CD4-positive, alpha-beta memory T cell (primary cell): ENCODE data around the gene EPG5. TPM values are rescaled to one million over a fixed set of nuclear protein-coding genes. Genes with fewer than 3 reads are reported as not detected.
"Not testable (repeated sequence)": the region's sequence is repeated elsewhere in the genome, so short reads cannot be mapped to it uniquely, and the experiment has no call there.

ENCODE experiments used
- CTCF ChIA-PET: fragments of 350-600 bp; sonication (Branson Sonifier 250); formaldehyde crosslinking; loops from one replicate; lab custom pipeline; 2021; ENCODE audit warnings: inconsistent platforms; ENCODE audit not compliant: partially characterized antibody; lab: Charles Lee
- POLR2A ChIA-PET: fragments of 350-600 bp; sonication (Branson Sonifier 250); formaldehyde crosslinking; loops from one replicate; lab custom pipeline; 2021; ENCODE audit not compliant: partially characterized antibody; lab: Charles Lee
- DNase-seq, 5 donors: peaks; one replicate each; pipeline versions ENCODE4 v3.0.0 to v3.0.0-alpha.2; 2020 to 2022; ENCODE audit warnings: mixed read lengths in 1 of 5
- H3K27ac ChIP-seq: one replicate; pipeline ENCODE4 v1.7.0; 2013; ENCODE audit warnings: low read depth, low read length
- H3K27me3 ChIP-seq: 2 replicates; pipeline ENCODE4 v1.7.0; 2013; ENCODE audit warnings: mild to moderate bottlenecking, low read length, moderate library complexity; ENCODE audit not compliant: insufficient read depth
- H3K36me3 ChIP-seq: 2 replicates; pipeline ENCODE4 v1.7.0; 2013; ENCODE audit warnings: mild to moderate bottlenecking, low read length, moderate library complexity; ENCODE audit not compliant: insufficient read depth
- H3K4me1 ChIP-seq: 2 replicates; pipeline ENCODE4 v1.7.0; 2013; ENCODE audit warnings: mild to moderate bottlenecking, low read length, moderate library complexity; ENCODE audit not compliant: insufficient read depth
- H3K4me3 ChIP-seq, 2 donors: one replicate each; pipeline ENCODE4 v1.7.0; 2013; ENCODE audit warnings: low read length in 2 of 2, mild to moderate bottlenecking in 1 of 2
- H3K9me3 ChIP-seq, 2 donors: one replicate each; pipeline ENCODE4 v1.7.0; 2013; ENCODE audit warnings: low read length in 2 of 2, control low read depth in 1 of 2; ENCODE audit not compliant: control insufficient read depth in 1 of 2
- H3K27ac Mint-ChIP-seq, 7 donors: one replicate each; pipeline ENCODE4 v1.8.0; 2020 to 2021; ENCODE audit warnings: mixed read lengths in 7 of 7, mild to moderate bottlenecking in 6 of 7, inconsistent platforms in 3 of 7, moderate library complexity in 3 of 7
- H3K27me3 Mint-ChIP-seq, 2 donors: one replicate each; pipeline ENCODE4 v1.8.0; 2020 to 2021; ENCODE audit warnings: mixed read lengths in 2 of 2
- H3K36me3 Mint-ChIP-seq, 2 donors: one replicate each; pipeline ENCODE4 v1.8.0; 2020 to 2021; ENCODE audit warnings: mixed read lengths in 2 of 2, inconsistent platforms in 1 of 2, mild to moderate bottlenecking in 1 of 2
- H3K4me1 Mint-ChIP-seq, 4 donors: one replicate each; pipeline ENCODE4 v1.8.0; 2020 to 2021; ENCODE audit warnings: mixed read lengths in 4 of 4, mild to moderate bottlenecking in 1 of 4
- H3K4me3 Mint-ChIP-seq, 8 donors: one replicate each; pipeline ENCODE4 v1.8.0; 2020 to 2021; ENCODE audit warnings: mixed read lengths in 8 of 8, mild to moderate bottlenecking in 7 of 8, moderate library complexity in 6 of 8, inconsistent platforms in 3 of 8
- H3K9me3 Mint-ChIP-seq, 8 donors: one replicate each; pipeline ENCODE4 v1.8.0; 2020 to 2021; ENCODE audit warnings: mixed read lengths in 8 of 8, mild to moderate bottlenecking in 5 of 8, inconsistent platforms in 3 of 8, moderate library complexity in 1 of 8
- intact Hi-C: fragments of 100-400 bp; cut with micrococcal nuclease; formaldehyde crosslinking; loops from one replicate; pipeline ENCODE4 v1.15.1; 2023
- polyA plus RNA-seq, 2 donors: library from polyadenylated mRNA; unstranded; fragments of 300-500 nt; fragmentation: Illumina TruSeq; gene quantifications; one replicate each; pipeline ENCODE4 v1.2.3, GENCODE V29; 2021
- total RNA-seq, 2 experiments: library from RNA; stranded (reverse); gene quantifications; one replicate each; pipeline ENCODE4 v1.2.3, GENCODE V29; 2021

EPG5 gene
- total and polyA plus RNA-seq, 4 experiments from 2014 or later: 4.1 to 69.0 (median 35.0) TPM

DNA sequence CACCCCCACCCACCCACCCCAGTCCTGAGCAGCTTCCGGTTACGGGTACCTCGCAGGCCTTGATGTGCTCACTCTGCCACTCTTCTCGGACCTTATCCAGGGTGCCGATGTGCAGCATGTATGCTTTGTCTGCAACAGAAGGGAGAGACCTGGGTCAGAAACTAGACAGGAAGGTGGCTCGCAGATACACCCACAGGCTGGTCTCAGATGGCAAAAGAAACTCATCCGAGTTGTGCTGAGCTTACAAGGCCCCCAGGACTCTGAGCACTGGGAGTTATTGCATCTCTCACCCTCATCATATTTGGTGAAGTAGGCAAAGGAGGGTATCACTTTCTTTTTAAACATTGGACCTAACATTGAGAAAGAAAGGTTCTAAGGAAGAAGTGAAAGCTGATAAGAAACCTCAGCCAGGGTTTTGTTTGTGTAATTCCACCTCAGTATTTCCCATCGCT lies 30.6 kb upstream of the EPG5 start:
- Histone ChIP-seq H3K36me3 (no peaks in the 10 kb centered on the region), H3K4me3 (peak overlapping the region; percentile 36 to 80), H3K27me3 (no peaks in the 10 kb centered on the region), H3K9me3 (no peaks in the 10 kb centered on the region), H3K4me1 (peaks cover 55% of the 10 kb centered on the region), H3K27ac (peak overlapping the region; percentile 52)
- Mint-ChIP-seq H3K27me3 (no peaks in the 10 kb centered on the region), H3K4me1 (peaks cover 40 to 66% (median 54%) of the 10 kb centered on the region in 4 donors), H3K27ac (peak overlapping the region; percentile 86 to 94 (median 90)), H3K9me3 (peaks cover 0 to 9% (median 8%) of the 10 kb centered on the region in 8 donors), H3K4me3 (peak overlapping the region; percentile 41 to 89 (median 77)), H3K36me3 (peaks cover 3 to 14% of the 10 kb centered on the region in 2 donors)
- ChIA-PET POLR2A (interaction anchor here (0.7 to 2.9 kb wide), 13 partner anchors 9 to 332 kb away, joined by 3 to 28 read pairs (median 4); partner anchors contain the start of genes ATP5F1A and PSTPIP2), CTCF (interaction anchor here (0.7 to 3.2 kb wide), 4 partner anchors 22 to 76 kb away, joined by 3 to 24 read pairs (median 5); no protein-coding TSS in a partner anchor)
- peak; percentile 10 to 48 (median 20) for DNase-seq
- intact Hi-C loops: loop anchor here (5.0 kb wide), 2 partner anchors 45 to 75 kb away; partner anchors contain the start of gene PSTPIP2

GRCh38 chr18:45995461-45995860 lies 28.3 kb upstream of the EPG5 start:
- H3K27ac ChIP-seq: no peak overlapping the region
- no peaks in the 10 kb centered on the region for H3K9me3 Mint-ChIP-seq
- no peaks in the 10 kb centered on the region for H3K36me3 ChIP-seq
- peaks cover 25 to 46% (median 37%) of the 10 kb centered on the region in 4 donors for H3K4me1 Mint-ChIP-seq
- peaks cover 43% of the 10 kb centered on the region for H3K4me1 ChIP-seq
- no peaks in the 10 kb centered on the region for H3K27me3 Mint-ChIP-seq
- H3K9me3 ChIP-seq: no peaks in the 10 kb centered on the region
- no peak overlapping the region for H3K4me3 Mint-ChIP-seq
- ChIA-PET POLR2A (interaction anchor here (0.6 to 1.4 kb wide), 2 partner anchors 103 to 167 kb away, joined by 3 to 4 read pairs; partner anchors contain the start of gene ATP5F1A), CTCF (interaction anchor here (1.4 to 2.7 kb wide), 2 partner anchors 21 to 78 kb away, joined by 4 to 7 read pairs; no protein-coding TSS in a partner anchor)
- intact Hi-C loops: loop anchor here (5.0 kb wide), 2 partner anchors 47 to 77 kb away; partner anchors contain the start of gene PSTPIP2
- no peak for DNase-seq
- H3K27ac Mint-ChIP-seq: peak overlapping the region in 3 of 7 donors; percentile 55 to 77 (median 69)
- H3K4me3 ChIP-seq: no peak overlapping the region
- peaks cover 14 to 17% of the 10 kb centered on the region in 2 donors for H3K36me3 Mint-ChIP-seq
- H3K27me3 ChIP-seq: no peaks in the 10 kb centered on the region

DNA sequence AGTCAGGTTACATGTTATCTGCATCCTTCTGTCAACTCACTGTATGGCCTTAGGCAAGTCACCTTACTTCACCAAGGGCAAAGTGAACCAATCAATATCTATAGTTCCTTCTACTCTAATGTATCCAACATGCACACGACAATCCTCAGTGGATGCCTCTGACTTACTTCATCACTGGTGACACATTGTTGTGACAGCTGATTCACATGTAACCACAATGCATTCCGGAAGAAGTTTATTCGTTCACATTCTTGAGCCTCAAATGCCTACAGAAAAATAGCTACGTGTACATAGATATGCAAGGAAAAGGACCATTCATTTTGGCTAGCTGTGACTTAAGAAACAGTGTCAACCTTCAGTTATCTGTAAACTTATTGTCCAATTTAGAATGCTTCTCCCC lies 26.3 kb upstream of the EPG5 start:
- H3K4me3 Mint-ChIP-seq: no peak overlapping the region
- CTCF ChIA-PET: interaction anchor here (1.1 to 3.3 kb wide), 2 partner anchors 17 to 80 kb away, joined by 4 to 8 read pairs; no protein-coding TSS in a partner anchor
- no peaks in the 10 kb centered on the region for H3K9me3 Mint-ChIP-seq
- H3K27me3 ChIP-seq: no peaks in the 10 kb centered on the region
- no peak overlapping the region for H3K27ac Mint-ChIP-seq
- H3K9me3 ChIP-seq: no peaks in the 10 kb centered on the region
- intact Hi-C loops: no loop called here
- peaks cover 14 to 29% (median 22%) of the 10 kb centered on the region in 4 donors for H3K4me1 Mint-ChIP-seq
- H3K27me3 Mint-ChIP-seq: no peaks in the 10 kb centered on the region
- peaks cover 23% of the 10 kb centered on the region for H3K4me1 ChIP-seq
- DNase-seq: no peak
- H3K27ac ChIP-seq: no peak overlapping the region
- POLR2A ChIA-PET: interaction anchor here (1.2 kb wide), 1 partner anchor 17 kb away, joined by 4 read pairs; no protein-coding TSS in a partner anchor
- no peak overlapping the region for H3K4me3 ChIP-seq
- no peaks in the 10 kb centered on the region for H3K36me3 ChIP-seq
- peaks cover 31% of the 10 kb centered on the region in 2 donors for H3K36me3 Mint-ChIP-seq

GRCh38 chr18:45992527-45992926 lies 25.4 kb upstream of the EPG5 start:
- CTCF ChIA-PET: interaction anchor here (0.9 to 3.3 kb wide), 2 partner anchors 81 to 327 kb away, joined by 3 to 8 read pairs; no protein-coding TSS in a partner anchor
- peaks cover 37 to 38% of the 10 kb centered on the region in 2 donors for H3K36me3 Mint-ChIP-seq
- POLR2A ChIA-PET, H3K27ac Mint-ChIP-seq, H3K9me3 ChIP-seq, H3K27ac ChIP-seq, intact Hi-C loops, H3K4me3 Mint-ChIP-seq, H3K36me3 ChIP-seq, DNase-seq, H3K27me3 Mint-ChIP-seq, H3K27me3 ChIP-seq, H3K4me3 ChIP-seq, H3K9me3 Mint-ChIP-seq: not testable (repeated sequence)
- H3K4me1 ChIP-seq: peaks cover 14% of the 10 kb centered on the region
- peaks cover 5 to 21% (median 13%) of the 10 kb centered on the region in 4 donors for H3K4me1 Mint-ChIP-seq

DNA sequence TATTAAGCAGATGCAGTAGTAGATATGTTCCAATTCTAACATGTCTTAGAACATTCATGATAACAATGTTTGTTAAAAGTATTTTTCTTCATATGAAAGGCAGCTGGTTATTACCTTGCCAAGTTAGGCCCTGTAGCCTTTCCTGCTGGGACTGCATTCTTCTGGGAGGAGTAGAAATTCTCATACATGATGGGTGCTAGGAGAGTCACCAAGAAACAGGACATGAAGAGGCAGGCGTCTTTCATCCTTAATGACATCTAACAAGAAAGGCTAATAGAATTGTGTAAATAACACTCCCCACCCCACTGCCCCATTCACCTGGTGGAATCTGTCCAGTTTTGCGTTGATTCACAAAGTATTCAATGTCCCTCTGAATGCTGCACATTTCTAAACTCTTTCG lies 24.7 kb upstream of the EPG5 start:
- H3K27me3 Mint-ChIP-seq: no peaks in the 10 kb centered on the region
- H3K4me3 ChIP-seq: no peak overlapping the region
- no peaks in the 10 kb centered on the region for H3K9me3 ChIP-seq
- intact Hi-C loops: no loop called here
- peaks cover 9% of the 10 kb centered on the region for H3K4me1 ChIP-seq
- H3K9me3 Mint-ChIP-seq: no peaks in the 10 kb centered on the region
- H3K27me3 ChIP-seq: no peaks in the 10 kb centered on the region
- DNase-seq: no peak
- peaks cover 37 to 43% of the 10 kb centered on the region in 2 donors for H3K36me3 Mint-ChIP-seq
- H3K36me3 ChIP-seq: no peaks in the 10 kb centered on the region
- CTCF ChIA-PET: interaction anchor here (0.9 to 3.3 kb wide), 2 partner anchors 82 to 326 kb away, joined by 3 to 8 read pairs; no protein-coding TSS in a partner anchor
- peaks cover 5 to 15% (median 7%) of the 10 kb centered on the region in 4 donors for H3K4me1 Mint-ChIP-seq
- no peak overlapping the region for H3K27ac ChIP-seq
- POLR2A ChIA-PET: no interaction called here
- H3K4me3 Mint-ChIP-seq: no peak overlapping the region
- no peak overlapping the region for H3K27ac Mint-ChIP-seq

GRCh38 chr18:45984546-45985235 lies 17.6 kb upstream of the EPG5 start:
- ChIA-PET POLR2A (no interaction called here), CTCF (interaction anchor here (3.0 kb wide), 1 partner anchor 89 kb away, joined by 14 read pairs; no protein-coding TSS in a partner anchor)
- no peak overlapping the region for H3K4me3 Mint-ChIP-seq
- peaks cover 0 to 1% (median 0%) of the 10 kb centered on the region in 8 donors for H3K9me3 Mint-ChIP-seq
- DNase-seq: no peak
- Histone ChIP-seq H3K27me3 (no peaks in the 10 kb centered on the region), H3K36me3 (no peaks in the 10 kb centered on the region), H3K4me3 (no peak overlapping the region), H3K27ac (no peak overlapping the region), H3K9me3 (no peaks in the 10 kb centered on the region), H3K4me1 (no peaks in the 10 kb centered on the region)
- H3K36me3 Mint-ChIP-seq: peaks cover 18 to 26% of the 10 kb centered on the region in 2 donors
- peak overlapping the region in 1 of 7 donors; percentile 48 for H3K27ac Mint-ChIP-seq
- intact Hi-C loops: no loop called here
- H3K4me1 Mint-ChIP-seq: no peaks in the 10 kb centered on the region
- H3K27me3 Mint-ChIP-seq: no peaks in the 10 kb centered on the region

GRCh38 chr18:45981821-45982220 lies 14.7 kb upstream of the EPG5 start:
- intact Hi-C loops: no loop called here
- H3K9me3 ChIP-seq: no peaks in the 10 kb centered on the region
- H3K27ac ChIP-seq: no peak overlapping the region
- Mint-ChIP-seq H3K27me3 (no peaks in the 10 kb centered on the region), H3K27ac (no peak overlapping the region), H3K4me1 (peaks cover 0 to 7% (median under 1%) of the 10 kb centered on the region in 4 donors), H3K4me3 (no peak overlapping the region), H3K9me3 (peaks cover 0 to 1% (median 0%) of the 10 kb centered on the region in 8 donors), H3K36me3 (peaks cover 0 to 3% of the 10 kb centered on the region in 2 donors)
- ChIA-PET POLR2A (no interaction called here), CTCF (interaction anchor here (1.2 to 3.0 kb wide), 3 partner anchors 7 to 92 kb away, joined by 3 to 14 read pairs (median 6); no protein-coding TSS in a partner anchor)
- DNase-seq: no peak
- H3K27me3 ChIP-seq: no peaks in the 10 kb centered on the region
- no peaks in the 10 kb centered on the region for H3K4me1 ChIP-seq
- no peak overlapping the region for H3K4me3 ChIP-seq
- H3K36me3 ChIP-seq: no peaks in the 10 kb centered on the region
